ENCODE results near the gene NRP1. TPM values are rescaled to one million over a fixed set of nuclear protein-coding genes. Genes with fewer than 3 reads are reported as not detected.

NRP1 gene
- total RNA-seq, 1 donor from 2014 or later, result 138 TPM

DNA sequence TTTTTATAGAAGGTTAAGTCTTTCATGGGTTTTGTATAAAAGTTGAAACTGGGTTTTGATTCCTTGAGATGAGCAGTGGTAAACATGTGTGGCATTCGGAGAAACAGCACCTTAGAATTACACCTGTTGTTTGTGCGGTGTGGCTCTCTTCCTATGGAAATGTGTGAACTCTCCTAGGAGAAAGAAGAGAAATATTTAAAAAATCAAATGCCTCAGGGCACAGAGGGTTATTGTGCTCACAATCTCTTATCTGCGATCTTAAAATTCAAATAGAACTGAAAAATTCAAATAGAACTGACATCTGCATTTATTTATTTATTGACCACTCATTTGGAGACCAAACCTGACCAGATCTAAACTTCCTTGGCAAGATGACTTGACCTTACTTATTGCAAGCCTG is 18.1 kb upstream of the NRP1 start:
- intact Hi-C loops (cut with DNase I), result no loop called here
- no peak for DNase-seq (ENCODE audit: low spot score)

DNA sequence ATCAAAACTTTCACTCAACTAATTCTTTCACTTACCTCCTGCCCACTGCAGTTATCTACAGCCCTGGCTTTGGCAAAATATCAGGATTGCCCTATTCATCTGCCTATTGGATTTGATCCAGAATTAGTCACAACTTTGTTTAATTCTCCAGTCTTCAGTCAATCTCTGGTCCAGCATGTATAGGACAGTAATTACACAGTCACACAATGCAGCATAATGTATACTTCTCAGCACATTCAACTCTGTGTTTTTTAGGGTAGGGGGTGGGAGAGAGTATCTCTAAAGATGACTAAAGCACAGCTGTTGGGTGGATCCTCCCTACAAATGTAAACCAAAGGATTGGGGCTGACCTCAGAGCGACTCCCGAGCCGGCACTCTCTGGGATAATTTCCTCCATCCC is 17.7 kb upstream of the NRP1 start:
- intact Hi-C loops (cut with DNase I), result no loop called here
- no peak for DNase-seq (ENCODE audit: low spot score)

DNA sequence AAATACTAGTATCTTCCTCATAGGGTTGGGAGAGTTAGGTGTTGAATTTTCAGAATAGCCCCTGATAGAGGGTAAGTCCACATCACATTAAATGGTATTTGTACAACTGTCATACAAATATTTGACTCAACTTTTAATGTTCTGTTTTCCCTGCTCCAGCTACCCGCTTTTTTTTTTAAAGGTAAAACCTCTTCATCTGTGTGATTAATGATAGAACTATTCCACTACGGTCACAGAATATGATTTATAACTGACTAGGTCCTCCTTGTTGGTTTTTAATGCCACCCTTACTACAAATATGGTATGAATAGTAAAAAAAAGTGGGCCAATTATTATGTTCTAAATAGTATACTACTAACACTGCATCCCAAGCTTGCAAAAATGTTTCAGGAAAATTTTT is 15.6 kb upstream of the NRP1 start:
- intact Hi-C loops (cut with DNase I), result no loop called here

DNA sequence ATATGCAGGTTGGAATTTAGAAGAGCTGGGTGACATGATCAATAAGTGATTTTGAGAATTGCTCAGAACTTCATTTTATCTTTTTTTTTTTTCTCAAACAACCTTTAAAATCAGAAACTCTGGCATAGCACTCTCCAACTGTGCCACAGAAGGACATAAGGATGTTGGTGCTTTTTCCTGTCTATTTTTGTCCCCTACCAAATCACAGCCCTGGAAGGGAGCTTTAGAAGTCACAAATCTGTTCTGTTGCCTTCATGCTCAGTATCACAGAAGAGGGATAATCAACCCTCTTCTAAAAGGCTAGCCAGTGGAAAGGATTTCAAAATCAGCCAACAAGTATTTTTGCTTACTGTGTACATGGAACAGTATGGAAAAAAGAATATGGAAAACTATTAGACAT is 14.8 kb upstream of the NRP1 start:
- no peak for DNase-seq (ENCODE audit: low spot score)
- intact Hi-C loops (cut with DNase I), result no loop called here

More for the DNA sequence above, 15.6 kb upstream of the NRP1 start:
- DNase-seq (ENCODE audit: low spot score), result no peak

DNA sequence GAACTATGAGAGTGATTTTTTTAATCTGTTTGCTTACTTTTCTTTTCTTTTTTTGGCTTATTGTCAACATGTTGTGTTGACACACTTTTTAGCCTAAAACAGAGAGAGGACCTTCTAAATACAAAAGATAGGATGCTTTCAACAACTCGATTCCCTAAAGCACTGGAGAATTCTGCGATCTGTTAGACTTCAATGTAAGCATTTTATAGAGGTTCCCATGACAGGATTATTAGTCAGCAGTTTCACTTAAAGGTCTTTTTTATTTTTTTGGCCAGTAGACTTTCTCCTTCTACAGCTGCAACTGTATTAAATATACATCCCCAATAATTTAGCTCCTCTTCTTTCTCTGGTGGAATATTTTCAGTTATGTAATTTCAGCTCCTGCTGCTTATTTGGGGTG is 12.7 kb upstream of the NRP1 start:
- intact Hi-C loops (cut with DNase I), result no loop called here
- DNase-seq (ENCODE audit: low spot score), result no peak

DNA sequence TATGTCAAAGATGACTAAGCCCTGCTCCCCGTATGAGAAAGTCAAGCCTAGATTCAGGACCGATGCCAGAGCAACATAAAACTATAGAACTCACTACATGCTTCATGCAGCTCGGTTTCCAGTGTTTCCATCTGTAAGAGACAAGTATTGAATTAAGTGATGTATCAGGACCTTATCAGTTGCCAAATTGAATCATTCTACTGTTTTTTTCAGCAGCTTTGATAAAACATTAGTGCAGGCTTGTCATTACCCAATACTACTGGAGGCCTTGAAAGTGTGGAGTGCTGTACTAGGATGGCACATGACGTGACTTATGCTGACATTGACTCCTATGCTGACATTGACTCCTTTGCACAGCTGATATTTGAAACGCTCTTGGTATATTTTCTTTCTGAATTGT is 10.8 kb upstream of the NRP1 start:
- DNase-seq (ENCODE audit: low spot score), result no peak
- intact Hi-C loops (cut with DNase I), result no loop called here

DNA sequence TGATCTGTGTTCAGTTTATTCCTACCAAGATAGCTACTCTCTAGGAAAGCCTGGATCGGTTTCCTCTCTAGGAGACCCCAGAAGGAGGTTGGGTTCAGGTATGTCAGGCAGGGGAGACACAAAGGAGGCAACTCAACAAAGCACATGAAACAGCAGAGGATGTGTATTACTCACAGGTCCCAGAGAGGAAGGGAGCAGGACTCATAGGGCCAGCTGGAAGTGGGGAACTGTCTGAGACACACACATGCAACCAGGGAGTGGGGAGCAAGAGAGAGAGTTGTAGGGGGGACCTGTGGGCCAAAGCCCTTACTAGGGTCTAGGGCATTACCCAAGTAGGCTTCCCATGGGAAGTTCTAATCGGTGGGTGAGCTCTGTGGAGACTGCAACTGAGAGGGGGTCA is 10.2 kb upstream of the NRP1 start:
- no peak for DNase-seq (ENCODE audit: low spot score)
- intact Hi-C loops (cut with DNase I), result no loop called here

DNA sequence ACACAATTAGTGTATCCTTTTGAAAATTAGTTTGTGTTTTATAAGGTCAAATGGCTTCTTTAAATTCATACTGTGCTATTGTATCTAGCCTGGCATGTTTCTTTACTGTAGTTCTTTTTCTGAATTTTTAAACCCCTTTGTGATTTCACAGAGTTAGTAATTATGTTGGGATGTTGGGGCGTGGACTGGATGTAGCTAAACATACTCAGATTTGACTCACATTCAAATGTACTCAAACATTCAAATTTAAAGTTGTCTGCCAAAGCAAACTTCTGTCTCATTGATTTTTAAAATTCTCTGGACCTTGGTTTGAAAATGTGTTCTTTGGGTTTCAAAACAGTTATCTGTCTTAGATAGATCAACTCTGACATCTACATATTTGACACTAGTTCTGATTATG is 7.2 kb upstream of the NRP1 start:
- intact Hi-C loops (cut with DNase I), result no loop called here
- DNase-seq (ENCODE audit: low spot score), result no peak

DNA sequence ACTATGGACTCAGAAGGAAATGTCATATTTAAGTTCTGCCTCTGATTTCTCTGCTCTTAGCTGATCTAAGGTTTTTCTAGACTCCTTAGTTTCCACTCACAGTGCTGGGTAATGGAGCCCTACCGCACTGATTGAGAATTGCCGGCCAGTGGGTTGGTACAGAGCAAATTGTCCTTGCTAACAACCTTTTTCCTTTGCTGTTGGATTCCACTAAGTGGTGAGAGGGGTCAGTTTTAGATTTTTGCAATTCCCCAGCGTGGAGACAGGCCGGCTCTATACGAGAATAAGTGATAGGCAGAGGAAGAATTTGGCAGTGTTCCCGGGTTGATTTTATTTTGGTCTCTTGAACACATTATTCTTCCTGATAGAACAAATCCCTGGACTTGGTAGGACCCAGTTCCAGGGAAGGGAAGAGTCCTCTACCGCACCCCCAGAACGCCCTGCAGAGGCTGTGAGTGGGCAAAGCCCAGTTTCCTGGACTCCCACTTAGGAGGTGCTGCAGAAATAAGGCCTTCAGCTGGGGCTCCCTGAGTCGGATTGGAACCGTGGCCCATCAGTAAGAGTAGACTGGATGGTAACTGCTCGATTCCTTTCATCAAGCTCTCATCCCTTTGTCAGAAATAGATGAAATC is 3.0 kb upstream of the NRP1 start:
- intact Hi-C loops (cut with DNase I), result loop anchor here (2.0 to 10.0 kb wide), 6 partner anchors 123 to 1295 kb away; no protein-coding TSS in a partner anchor
- DNase-seq (ENCODE audit: low spot score), result no peak

DNA sequence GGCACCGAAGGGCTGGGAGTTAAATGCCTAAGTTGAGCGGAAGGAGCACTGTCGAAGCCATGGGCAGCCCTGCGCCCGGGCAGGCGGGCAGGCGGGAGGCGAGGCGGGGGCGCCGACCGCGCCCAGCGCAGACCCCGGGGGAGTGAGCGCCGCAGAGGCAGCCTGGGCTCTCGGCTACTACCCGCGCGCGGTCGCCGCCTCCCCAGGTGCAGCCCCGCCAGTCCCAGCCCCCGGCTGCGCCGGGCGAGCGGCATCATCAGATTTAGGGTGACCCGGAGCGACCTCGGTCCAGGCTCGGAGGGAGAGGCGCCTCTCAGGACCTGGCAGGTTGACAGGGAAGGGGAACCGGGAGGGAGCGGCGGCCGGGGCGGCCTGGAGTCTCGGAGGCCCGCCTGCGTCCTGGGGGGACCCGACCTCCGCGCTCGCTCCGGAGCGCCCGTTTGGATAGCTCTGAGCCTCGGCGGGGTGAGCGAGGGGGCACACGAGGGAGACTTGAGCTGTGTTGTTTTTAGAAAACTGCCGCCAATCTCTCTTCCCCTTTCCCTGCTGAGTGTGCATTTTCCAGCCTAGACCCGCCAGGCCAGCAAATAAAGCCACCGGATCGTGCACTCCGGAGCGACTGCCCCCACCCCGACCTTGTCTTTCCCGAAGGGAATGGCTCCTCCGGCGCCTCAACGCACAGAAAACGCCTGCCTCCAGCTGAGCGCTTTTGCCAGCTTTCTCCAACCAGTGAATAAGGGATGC is 2.3 kb upstream of the NRP1 start:
- DNase-seq (ENCODE audit: low spot score), result peak; percentile 84
- intact Hi-C loops (cut with DNase I), result loop anchor here (2.0 to 10.0 kb wide), 6 partner anchors 124 to 1296 kb away; no protein-coding TSS in a partner anchor

DNA sequence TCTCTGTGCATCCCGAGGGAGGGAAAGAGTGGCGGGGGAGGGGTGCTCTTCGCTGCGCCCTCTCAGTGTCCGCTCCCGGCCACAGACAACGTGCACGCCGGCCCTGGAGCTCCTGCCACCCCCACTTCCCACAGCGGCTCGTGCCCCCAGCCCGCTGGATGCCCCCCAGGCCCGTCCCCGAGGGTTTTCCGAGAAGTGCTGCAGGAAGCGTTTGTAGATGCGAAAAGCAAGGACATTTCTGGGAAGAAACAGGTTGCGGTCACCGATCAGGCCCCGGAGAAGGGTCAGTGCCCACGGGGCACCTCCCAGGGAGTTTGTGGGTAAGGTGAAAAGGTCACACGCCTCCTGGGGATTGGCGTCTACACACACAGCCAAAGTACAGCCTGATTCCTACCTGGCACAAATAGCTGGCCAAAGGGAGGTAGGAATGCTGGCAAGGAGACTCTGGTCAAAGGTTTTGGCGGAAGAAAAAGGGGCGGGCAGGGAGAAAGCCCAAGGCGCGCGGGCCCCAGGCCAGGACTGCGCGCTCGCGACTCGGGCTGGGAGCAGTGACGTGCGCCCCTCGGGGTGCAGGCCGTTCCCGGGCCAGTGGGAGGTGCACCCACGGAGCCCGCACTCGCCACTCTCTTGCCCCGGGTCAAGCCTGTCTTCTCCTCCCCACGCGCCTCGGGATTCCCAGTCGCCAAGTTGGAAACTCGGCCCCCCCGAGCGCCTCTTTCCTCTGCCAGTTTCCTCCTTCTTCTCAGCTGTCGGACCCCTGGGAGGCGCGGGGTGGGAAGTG is 1.5 kb upstream of the NRP1 start:
- intact Hi-C loops (cut with DNase I), result loop anchor here (2.0 to 10.0 kb wide), 7 partner anchors 125 to 1296 kb away; no protein-coding TSS in a partner anchor
- peak; percentile 82 for DNase-seq (ENCODE audit: low spot score)

DNA sequence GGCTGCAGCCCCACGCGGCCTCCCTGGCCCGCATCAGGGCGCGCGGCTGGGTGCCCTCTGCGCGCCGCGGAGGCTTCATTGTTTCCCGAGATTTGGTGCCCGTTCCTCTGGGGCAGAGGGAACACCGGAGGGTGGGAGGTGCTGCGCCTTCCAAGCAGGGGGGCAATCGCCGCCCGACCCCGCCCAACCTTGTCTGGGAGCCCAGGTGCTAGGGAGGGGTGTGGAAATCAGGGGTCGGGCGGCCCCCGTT is 1.0 kb upstream of the NRP1 start:
- no peak for DNase-seq (ENCODE audit: low spot score)
- intact Hi-C loops (cut with DNase I), result loop anchor here (2.0 to 10.0 kb wide), 6 partner anchors 208 to 1297 kb away; no protein-coding TSS in a partner anchor

DNA sequence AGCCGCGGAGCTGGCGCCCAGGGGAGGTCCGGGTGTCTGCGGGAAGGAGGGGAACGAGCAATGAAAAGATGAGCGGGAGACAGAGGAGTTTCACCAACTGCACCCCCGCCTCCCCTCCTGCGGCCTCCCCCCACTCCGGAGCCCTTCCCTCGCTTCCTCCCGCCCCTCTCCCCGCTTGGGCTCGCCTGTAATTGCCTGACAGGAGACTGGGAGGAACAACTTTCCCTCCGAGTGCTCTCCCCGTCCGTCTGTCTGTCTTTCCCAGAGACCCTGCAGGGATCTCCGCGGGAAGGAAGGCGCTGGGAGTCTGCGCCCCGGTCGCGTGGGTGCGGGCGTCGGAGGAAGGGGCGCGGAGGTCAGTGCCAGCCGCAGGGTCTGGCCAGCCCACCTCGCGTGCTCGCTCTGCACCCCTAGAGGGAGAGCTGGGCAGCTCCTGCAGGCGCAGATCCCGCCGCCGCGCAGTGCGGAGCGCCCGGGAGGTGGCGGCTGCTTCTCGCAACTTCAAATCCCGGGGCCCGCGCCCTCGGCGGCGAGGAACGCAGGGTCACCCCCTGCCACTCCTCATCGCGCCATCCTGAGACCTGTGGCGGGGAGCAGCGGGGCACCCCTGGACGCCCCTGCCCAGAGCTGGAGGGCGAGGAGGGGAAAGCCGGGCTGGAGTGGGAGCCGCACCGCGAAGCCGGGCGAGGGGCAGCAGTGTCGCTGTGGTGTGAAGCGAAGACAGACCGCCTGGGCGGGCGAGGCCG is 511 bp upstream of the NRP1 start:
- intact Hi-C loops (cut with DNase I), result loop anchor here (2.0 to 10.0 kb wide), 8 partner anchors 63 to 1297 kb away; no protein-coding TSS in a partner anchor
- DNase-seq (ENCODE audit: low spot score), result peak; percentile 89

DNA sequence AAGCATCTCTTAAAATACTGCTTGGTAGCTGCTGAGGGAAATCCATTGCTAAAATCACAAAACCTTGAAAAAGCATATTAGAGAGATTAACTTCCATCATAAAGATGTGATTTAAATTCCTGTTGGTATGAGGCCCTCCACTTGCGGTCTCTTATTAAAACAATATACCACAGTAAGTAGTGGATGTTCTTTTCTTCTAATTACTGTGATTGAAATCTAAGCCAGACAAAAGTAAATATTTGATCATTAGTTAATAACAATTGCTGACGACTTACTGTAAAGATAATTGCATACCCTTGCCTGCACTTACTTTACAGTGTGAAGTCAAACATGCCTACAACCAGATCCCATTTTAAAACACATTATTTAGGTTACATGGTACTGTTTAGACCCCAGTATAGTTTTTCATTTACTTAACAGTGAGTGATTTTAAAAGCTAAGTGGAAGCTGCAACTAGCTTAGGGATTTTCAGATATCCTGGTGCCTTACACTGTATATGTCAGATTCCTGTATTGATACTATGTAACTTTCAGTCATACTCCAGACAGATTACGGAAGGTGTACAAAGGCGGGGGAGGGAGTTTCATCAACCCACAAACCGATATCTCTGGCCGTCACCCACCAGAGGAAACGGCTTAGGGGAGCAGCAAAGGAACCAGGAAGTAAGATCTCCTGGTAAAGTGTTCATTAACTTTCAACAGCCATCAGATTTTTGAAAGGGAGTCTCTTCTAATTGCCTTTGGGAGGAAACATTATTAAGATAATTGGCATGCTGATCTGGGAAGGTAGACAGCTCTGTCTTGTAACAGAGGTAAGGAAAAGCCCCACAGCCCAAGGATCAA is 986 bp downstream of the NRP1 start:
- no peak for DNase-seq (ENCODE audit: low spot score)

DNA sequence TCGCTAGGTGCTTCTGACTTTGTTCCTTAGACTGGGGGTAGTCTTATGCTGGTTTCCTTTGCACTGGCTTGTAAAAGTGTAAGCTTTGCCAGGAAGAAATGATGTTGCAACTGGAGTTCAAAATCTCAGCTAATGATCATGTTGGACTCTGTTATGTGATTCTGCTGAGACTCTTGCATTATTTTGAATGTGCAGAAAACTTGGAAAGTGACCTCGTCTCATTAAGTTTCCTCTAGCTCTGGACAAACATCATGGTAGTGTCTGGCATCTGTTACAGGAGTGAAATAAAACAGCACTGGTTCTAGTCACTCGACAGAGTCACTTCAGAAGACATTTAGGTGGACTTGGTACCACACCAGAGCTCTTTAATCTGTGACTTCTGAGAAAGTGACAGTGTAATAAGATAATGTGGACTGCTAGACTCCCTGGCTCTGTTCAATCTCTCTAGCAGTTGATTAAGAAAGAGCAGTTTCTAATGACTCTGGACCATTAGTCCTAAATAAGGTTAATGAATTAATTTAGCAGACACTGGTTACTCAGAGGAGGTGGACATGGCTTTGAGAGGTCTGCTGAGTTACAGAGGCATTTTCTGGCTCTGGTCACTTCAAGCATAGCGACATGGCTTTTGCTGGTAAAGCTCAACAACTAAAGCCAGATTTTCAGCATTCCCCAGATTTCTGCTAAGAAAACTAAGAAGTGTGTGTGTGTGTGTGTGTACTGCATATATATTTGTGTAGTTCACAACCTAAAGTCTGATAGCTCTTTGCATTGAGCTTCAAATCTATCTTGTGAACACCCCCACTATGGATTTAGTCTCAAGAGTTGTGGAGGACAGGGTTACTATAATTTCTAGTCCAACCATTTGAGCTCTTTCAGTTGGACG is 2.0 kb downstream of the NRP1 start:
- DNase-seq (ENCODE audit: low spot score), result no peak
- intact Hi-C loops (cut with DNase I), result loop anchor here (5.0 to 10.0 kb wide), 3 partner anchors 60 to 1192 kb away; no protein-coding TSS in a partner anchor

More for the DNA sequence above, 986 bp downstream of the NRP1 start:
- intact Hi-C loops (cut with DNase I), result loop anchor here (2.0 to 10.0 kb wide), 4 partner anchors 61 to 1191 kb away; no protein-coding TSS in a partner anchor

DNA sequence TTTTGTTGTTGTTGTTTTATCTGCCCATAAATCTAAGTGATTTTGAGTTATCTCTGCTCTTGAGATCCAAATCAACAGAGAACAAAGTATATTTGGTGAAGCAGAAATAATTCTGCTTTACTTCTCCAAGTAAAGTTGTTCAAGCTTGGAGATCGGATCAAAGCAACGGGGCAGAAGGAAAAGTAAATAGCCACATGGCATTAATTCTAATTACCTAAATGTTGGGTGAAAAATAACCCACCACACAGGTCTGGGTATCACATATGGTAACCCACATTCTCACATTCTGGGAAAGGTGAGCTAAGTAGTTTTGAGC is 3.1 kb downstream of the NRP1 start:
- DNase-seq (ENCODE audit: low spot score), result no peak
- intact Hi-C loops (cut with DNase I), result loop anchor here (2.0 to 10.0 kb wide), 4 partner anchors 59 to 1193 kb away; no protein-coding TSS in a partner anchor

DNA sequence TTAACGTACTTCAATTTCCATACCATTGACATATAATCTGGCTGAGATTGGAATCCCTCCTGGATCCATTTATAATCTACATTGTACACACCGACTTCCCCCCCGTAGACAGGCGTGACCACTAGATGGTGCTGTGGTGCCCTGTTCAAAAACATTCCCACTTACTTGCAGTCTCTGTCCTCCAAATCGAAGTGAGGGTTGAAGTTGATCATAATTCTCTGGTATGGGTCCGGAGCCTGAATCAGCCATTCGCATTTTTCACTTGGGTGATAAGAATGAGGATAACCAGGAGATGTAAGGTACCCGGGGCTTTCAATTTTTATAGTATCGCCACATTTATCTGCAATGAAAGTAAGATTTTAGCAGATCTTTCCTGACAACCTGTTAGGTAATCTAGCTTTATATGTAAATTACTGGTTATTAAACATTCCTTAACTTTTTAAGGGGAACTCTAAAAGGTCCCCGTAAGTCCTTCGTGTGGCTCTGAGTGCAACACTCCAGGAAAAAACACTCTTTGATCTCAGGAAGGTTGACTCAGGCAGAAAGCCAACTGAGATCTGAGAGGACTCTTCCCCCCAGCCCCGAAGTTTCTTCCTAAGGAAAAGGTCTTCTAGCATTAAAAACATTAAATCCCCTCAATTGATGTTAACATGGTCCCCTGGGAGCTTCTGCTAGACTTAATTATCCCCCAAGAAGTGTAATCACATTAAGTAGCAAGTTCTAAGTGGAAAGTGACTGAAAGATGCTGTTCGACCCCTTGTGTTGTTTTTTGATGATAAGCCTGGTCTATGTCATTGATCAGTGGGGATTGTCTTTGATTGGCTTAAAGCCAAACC is 3.7 kb downstream of the NRP1 start:
- intact Hi-C loops (cut with DNase I), result loop anchor here (2.0 to 10.0 kb wide), 4 partner anchors 58 to 1194 kb away; no protein-coding TSS in a partner anchor
- DNase-seq (ENCODE audit: low spot score), result peak; percentile 91

Measured in cardiac septum (tissue), 1 donor.